NCI-H2227 (cell line): ENCODE results near the gene GSG1.
"Not testable (repeated sequence)": the region's sequence is repeated elsewhere in the genome, so short reads cannot be mapped to it uniquely, and the experiment has no call there.

Experiments
- DNase-seq: peaks from one replicate; lab custom pipeline; 2025; ENCODE audit not compliant: unreplicated experiment; lab: John Stamatoyannopoulos, UW

GSG1 gene

DNA sequence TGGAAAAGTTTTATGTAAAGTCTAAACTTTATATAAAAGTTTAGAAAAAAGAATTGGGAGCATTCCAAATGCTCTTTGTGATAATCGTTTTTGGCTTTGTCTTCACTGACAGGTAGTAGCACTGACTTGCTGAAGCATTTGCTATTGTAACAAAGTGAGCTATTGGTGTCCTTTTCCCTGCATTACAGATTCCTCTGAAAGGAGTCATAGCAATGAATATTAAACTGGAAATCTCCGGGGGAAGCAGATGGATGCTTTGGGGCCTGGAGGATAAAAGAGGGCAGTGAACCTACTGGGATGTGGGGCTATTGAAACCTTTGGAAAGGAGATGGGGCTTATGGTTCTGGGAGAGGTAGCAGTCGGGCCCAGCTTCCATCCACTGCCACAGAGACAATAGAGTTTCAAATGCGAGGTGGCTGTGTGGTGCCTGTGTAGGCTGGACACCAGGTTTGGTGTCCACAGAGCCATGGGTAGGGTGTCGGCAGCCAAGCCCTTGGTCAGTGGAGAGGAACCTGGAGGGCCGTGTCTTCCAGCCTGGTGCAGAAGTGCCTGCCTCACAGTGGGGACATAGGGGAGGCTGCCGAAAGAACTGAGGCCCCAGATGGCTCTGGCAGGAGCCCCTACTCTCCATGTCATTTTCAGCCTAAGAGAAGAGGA, 10.1 kb downstream of the GSG1 start:
- no peak for DNase-seq

DNA sequence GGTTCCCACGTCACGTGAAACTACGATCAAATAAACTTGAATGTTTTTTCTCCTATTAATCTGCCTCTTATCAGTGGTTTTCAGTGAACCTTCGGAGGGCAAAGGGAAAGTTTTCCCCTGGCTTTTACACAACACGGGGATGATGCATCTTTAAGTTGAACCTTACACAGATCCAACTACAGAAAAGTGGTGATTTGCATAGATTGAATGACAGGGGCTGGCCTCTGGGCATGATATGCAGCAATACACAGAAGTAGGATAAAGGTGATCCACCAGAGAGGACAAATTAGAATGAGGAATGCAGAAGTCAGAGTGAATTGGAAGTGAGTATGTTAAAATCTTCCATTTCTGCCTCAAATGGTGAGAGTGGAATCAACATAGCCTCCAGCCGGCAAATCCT, 11.6 kb downstream of the GSG1 start:
- no peak for DNase-seq

GRCh38 chr12:13090054-13090453, 13.4 kb downstream of the GSG1 start:
- no peak for DNase-seq

GRCh38 chr12:13088496-13088895, 15.0 kb downstream of the GSG1 start:
- no peak for DNase-seq

DNA sequence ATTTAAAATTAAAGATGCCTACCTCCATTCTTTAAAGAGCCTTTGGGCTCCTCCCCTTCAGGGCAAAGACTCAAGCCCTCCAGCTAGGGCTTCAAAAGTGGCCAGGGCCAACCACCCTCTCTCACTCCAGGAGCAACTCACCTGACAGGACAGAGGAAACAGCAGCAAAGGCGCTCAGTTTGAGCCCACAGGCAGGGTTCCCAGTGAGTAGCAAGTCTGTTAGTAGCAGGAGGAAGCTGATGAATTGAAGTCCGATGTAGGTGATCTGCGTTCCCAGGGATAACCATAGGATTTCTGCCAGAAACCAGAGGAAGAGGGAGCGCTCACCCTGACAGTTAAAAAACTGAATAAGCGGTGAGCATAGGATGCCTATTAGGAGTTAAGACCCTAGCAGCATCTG, 15.7 kb downstream of the GSG1 start:
- no peak for DNase-seq

GRCh38 chr12:13085968-13086686, 17.3 kb downstream of the GSG1 start:
- no peak for DNase-seq

- DNase-seq, result no peak
Observed at GRCh38 chr12:13084898-13085640, 18.4 kb downstream of the GSG1 start.

DNA sequence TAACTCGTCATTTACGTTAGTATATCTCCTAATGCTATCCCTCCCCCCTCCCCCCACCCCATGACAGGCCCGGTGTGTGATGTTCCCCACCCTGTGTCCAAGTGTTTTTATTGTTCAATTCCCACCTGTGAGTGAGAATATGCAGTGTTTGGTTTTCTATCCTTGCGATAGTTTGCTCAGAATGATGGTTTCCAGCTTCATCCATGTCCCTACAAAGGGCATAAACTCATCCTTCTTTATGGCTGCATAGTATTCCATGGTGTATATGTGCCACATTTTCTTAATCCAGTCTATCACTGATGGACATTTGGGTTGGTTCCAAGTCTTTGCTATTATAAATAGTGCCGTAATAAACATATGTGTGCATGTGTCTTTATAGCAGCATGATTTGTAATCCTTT, 19.8 kb downstream of the GSG1 start:
- not testable (repeated sequence) for DNase-seq

GRCh38 chr12:13082861-13083260, 20.6 kb downstream of the GSG1 start:
- no peak for DNase-seq

DNA sequence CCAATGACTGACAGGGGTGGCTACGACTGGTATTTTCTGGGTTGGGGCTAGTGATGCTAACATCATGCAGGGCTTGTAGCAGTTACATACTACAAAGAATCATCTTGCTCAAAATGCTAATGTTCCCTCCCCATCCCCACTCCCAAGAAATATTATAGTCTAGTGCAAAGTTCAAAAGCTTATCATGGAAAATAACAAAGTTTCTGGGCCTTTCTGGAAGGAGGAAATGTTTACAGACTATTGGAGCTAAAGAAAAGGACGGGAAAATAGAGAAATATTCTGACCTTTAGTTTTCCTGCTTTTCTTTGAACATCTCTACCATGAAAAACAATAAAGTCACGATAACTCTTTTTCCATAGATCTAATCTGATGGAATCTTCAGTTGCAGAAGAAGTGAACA, 23.2 kb downstream of the GSG1 start:
- DNase-seq, result no peak

GRCh38 chr12:13079440-13079906, 24.0 kb downstream of the GSG1 start:
- no peak for DNase-seq

DNA sequence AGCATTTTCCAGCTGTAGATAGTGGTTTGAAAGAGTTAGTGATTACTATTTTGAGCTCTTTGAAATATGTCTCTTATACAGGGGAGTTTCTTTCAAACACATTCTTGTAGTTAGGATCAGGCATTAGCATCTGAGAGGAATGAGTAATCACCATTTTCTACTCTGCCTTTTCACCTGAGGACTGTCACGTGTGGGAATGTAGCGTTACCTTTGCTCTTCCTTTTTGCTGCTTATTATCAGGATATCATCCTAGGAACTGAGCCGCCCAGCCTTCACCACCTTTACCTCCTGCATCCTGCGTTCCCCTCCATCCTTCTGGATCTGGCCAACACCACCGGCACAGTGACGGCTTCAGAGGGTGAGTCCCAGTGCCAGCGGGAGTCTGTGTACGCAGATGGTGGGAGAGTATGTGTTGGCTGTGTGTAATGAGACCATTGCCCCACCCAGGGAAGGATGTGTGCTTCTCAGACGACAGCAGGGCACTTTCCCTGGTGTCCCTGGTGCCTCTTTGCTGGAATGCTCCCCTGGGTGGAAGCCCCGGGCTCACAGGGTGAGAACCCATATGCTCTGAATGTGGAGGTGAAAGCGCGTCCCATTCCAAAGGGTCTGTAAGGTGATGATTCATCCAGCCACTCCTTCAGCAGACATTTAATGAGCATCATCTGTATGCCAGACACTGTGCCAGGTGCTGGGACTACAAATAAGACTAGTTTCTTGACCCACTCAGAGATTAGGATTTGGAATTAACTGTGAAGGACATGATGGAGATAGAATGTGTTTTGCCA, 27.5 kb downstream of the GSG1 start:
- DNase-seq, result no peak

DNA sequence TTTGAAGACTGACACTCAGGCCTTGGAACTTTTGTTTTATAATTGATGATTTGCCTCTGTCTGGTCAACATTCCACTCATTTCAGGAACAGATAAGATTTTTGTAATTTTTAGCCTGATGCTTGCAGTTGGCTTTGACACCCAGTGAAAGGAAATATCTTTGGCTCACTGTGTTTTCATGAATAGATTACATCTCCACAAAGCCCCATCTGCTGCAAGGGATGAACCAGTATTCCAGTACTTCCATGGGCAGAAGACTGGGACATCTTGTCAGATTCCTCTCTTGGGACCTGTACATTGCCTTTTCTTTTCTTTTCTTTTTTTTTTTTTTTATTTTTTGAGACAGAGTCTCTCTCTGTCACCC, 28.4 kb downstream of the GSG1 start:
- no peak for DNase-seq

DNA sequence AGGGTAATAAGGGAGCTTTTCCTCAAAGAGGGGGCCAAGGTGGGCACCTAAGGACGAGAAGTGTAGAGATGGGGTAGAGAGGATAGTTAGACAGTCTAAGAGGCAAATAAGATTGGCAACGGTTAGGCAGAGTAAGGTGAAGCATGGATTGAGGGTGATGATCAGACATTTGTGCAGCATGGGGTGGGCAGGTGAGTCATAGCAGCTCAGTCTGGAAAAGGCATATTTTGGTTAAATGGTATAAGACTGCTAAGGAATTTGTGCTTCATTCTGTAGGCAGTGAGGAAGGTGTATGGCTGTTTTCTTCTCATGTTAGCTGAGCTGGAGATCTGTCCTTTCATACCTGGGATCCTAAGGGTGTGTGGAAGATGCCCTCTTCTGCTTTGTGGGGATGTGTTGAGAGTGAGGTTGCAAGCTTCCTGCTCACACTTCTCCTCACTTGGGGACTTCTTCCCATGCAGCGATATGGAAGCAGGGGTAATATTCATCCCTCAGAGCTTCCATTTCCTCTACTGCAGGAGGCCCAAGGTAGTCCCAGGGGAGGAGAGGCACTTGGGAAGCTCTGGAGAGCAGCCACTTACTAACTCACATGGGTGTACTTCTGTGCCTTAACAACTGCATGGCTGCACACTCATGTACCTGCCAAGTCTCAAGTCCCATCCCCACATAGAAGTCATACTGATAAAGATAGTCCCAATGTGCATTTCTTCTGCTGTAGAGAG, 28.9 kb downstream of the GSG1 start:
- DNase-seq, result no peak

GRCh38 chr12:13073173-13073572, 30.3 kb downstream of the GSG1 start:
- no peak for DNase-seq

GRCh38 chr12:13071305-13072280, 31.9 kb downstream of the GSG1 start:
- no peak for DNase-seq

GRCh38 chr12:13069380-13069779, 34.1 kb downstream of the GSG1 start:
- DNase-seq, result no peak

GRCh38 chr12:13067322-13067721, 36.1 kb downstream of the GSG1 start:
- no peak for DNase-seq

GRCh38 chr12:13066459-13066858, 37.0 kb downstream of the GSG1 start:
- no peak for DNase-seq

DNA sequence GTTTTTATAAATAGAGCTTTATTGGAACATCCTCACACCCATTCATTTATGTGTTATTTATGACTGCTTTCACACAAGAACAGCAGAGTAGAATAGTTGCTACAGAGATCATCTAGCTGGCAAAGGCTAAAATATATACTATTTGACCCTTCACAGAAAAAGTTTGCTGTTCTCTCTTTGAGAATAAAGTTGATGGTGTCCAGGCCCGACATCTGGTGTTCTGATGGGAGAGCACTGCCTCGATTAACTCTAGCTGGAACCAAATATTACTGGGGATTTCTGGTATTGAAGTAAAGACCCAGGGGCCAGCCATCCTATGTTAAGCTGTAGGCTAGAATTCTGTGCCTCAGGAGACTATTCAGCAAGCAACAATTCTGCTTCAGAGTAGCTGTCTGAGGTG, 37.5 kb downstream of the GSG1 start:
- no peak for DNase-seq
